Measurements from ENCODE around the gene MEGF11. TPM values are rescaled to one million over a fixed set of nuclear protein-coding genes. Genes with fewer than 3 reads are reported as not detected.

The MEGF11 gene
- total RNA-seq, 1 experiment from 2014 or later: 2.3 TPM

GRCh38 chr15:66237513-66238235 is 15.9 kb downstream of the MEGF11 start:
- no peak for DNase-seq (ENCODE audit: low read depth, low spot score)
- Histone ChIP-seq H3K27me3 (ENCODE audit: insufficient read depth, low read length) (no peaks in the 10 kb centered on the region), H3K79me2 (ENCODE audit: insufficient read depth, low read length) (no peaks in the 10 kb centered on the region), H3K36me3 (ENCODE audit: control insufficient read depth in 1 of 2, insufficient read depth in 2 of 2, low read length in 2 of 2) (no peaks in the 10 kb centered on the region), H2AFZ (ENCODE audit: low read depth, low read length, poor library complexity, severe bottlenecking) (no peak overlapping the region), H3K9me3 (ENCODE audit: control insufficient read depth in 1 of 2, insufficient read depth in 1 of 2, low read depth in 1 of 2, low read length in 2 of 2) (no peaks in the 10 kb centered on the region), H3K4me1 (ENCODE audit: control insufficient read depth in 1 of 2, insufficient read depth in 2 of 2, low read length in 2 of 2) (peaks cover 0 to 13% of the 10 kb centered on the region in 2 experiments; a peak in 2 of 4 replicates), H3K27ac (ENCODE audit: low read depth, low read length) (no peak overlapping the region), H3K4me2 (ENCODE audit: low read length) (no peak overlapping the region), H3K9ac (ENCODE audit: low read length) (no peak overlapping the region), H4K20me1 (ENCODE audit: insufficient read depth) (no peaks in the 10 kb centered on the region), H3K4me3 (replicated peaks in 1 of 2; ENCODE audit: low read depth in 1 of 2, low read length in 2 of 2) (no peak overlapping the region), H3K9me2 (ENCODE audit: insufficient read depth) (no peaks in the 10 kb centered on the region)
- TF ChIP-seq SP1 (IDR thresholded peaks at IDR 0.05; ENCODE audit: low read depth) (no peak), ELF1 (IDR thresholded peaks at IDR 0.05; ENCODE audit: borderline replicate concordance, low read depth) (no peak), CBX3 (IDR thresholded peaks at IDR 0.05; ENCODE audit: low read depth) (no peak)
- ATAC-seq: no peak
- ChIA-PET POLR2A (no interaction called here), CTCF (no interaction called here), RAD21 (ENCODE audit: low non-redundant PET in 1 of 2, low total read pairs in 2 of 2, uncharacterized antibody in 2 of 2, unreplicated experiment in 2 of 2) (no interaction called here)
- no TSS peak for BruUV-seq (replicated peaks)
- intact Hi-C loops (cut with micrococcal nuclease): no loop called here

- TF ChIP-seq ZFX (IDR thresholded peaks at IDR 0.05): no peak
- TF ChIP-seq JUND (IDR thresholded peaks at IDR 0.05): no peak
- TF ChIP-seq POLR2A (IDR thresholded peaks at IDR 0.05; ENCODE audit: borderline replicate concordance, extremely low read depth, insufficient read depth, insufficient read length): no peak
- no peak for TF ChIP-seq POLR2AphosphoS5 (IDR thresholded peaks at IDR 0.05; ENCODE audit: low read depth, low read length)
- TF ChIP-seq YY1 (IDR thresholded peaks at IDR 0.05; ENCODE audit: extremely low read depth, insufficient replicate concordance, low read depth, low read length): no peak
- ChIA-PET POLR2A (no interaction called here), CTCF (no interaction called here), RAD21 (ENCODE audit: low non-redundant PET in 1 of 2, low total read pairs in 2 of 2, uncharacterized antibody in 2 of 2, unreplicated experiment in 2 of 2) (no interaction called here)
- Histone ChIP-seq H3K9ac (ENCODE audit: low read length) (no peak overlapping the region), H3K4me2 (ENCODE audit: low read length) (no peak overlapping the region), H2AFZ (ENCODE audit: low read depth, low read length, poor library complexity, severe bottlenecking) (no peak overlapping the region), H3K9me2 (ENCODE audit: insufficient read depth) (no peaks in the 10 kb centered on the region), H3K36me3 (ENCODE audit: control insufficient read depth in 1 of 2, insufficient read depth in 2 of 2, low read length in 2 of 2) (no peaks in the 10 kb centered on the region), H3K9me3 (ENCODE audit: control insufficient read depth in 1 of 2, insufficient read depth in 1 of 2, low read depth in 1 of 2, low read length in 2 of 2) (no peaks in the 10 kb centered on the region), H3K27ac (ENCODE audit: low read depth, low read length) (no peak overlapping the region), H3K4me3 (replicated peaks in 1 of 2; ENCODE audit: low read depth in 1 of 2, low read length in 2 of 2) (no peak overlapping the region), H3K4me1 (ENCODE audit: control insufficient read depth in 1 of 2, insufficient read depth in 2 of 2, low read length in 2 of 2) (peaks cover 0 to 13% of the 10 kb centered on the region in 2 experiments; a peak in 2 of 4 replicates), H3K27me3 (ENCODE audit: insufficient read depth, low read length) (no peaks in the 10 kb centered on the region), H3K79me2 (ENCODE audit: insufficient read depth, low read length) (no peaks in the 10 kb centered on the region), H4K20me1 (ENCODE audit: insufficient read depth) (no peaks in the 10 kb centered on the region)
- ATAC-seq: no peak
- intact Hi-C loops (cut with micrococcal nuclease): no loop called here
- no peak for DNase-seq (ENCODE audit: low read depth, low spot score)
- BruUV-seq (replicated peaks): no TSS peak
Measured at GRCh38 chr15:66236806-66237375, 16.7 kb downstream of the MEGF11 start.
